ENCODE results near the gene USP26.
"Not testable (repeated sequence)": the region's sequence is repeated elsewhere in the genome, so short reads cannot be mapped to it uniquely, and the experiment has no call there.

USP26 gene

GRCh38 chrX:133097031-133097430 lies at the start of gene USP26:
TSS of gene USP26 (minus strand) at chrX:133097109. CDS start at chrX:133028220, 68,889 bp downstream.
- no peak for DNase-seq

GRCh38 chrX:133134282-133134681 lies 37.4 kb upstream of the USP26 start:
- DNase-seq, result no peak

- DNase-seq, result no peak
These were observed 23.5 kb upstream of the USP26 start for GRCh38 chrX:133120406-133120805.

- no peak for DNase-seq
These were observed 2.7 kb downstream of the USP26 start for GRCh38 chrX:133094098-133094731.

- no peak for DNase-seq
These were observed 6.6 kb downstream of the USP26 start for GRCh38 chrX:133090236-133090809.

- DNase-seq, result no peak
These were observed 7.5 kb downstream of the USP26 start for GRCh38 chrX:133089411-133089810.

- no peak for DNase-seq
These were observed 11.1 kb downstream of the USP26 start for GRCh38 chrX:133085785-133086184.

GRCh38 chrX:133085056-133085455 lies 11.9 kb downstream of the USP26 start:
- DNase-seq, result not testable (repeated sequence)

- DNase-seq, result no peak
These were observed 13.0 kb downstream of the USP26 start for GRCh38 chrX:133083899-133084298.

GRCh38 chrX:133081990-133082389 lies 14.9 kb downstream of the USP26 start:
- DNase-seq, result no peak

GRCh38 chrX:133077856-133078255 lies 19.1 kb downstream of the USP26 start:
- not testable (repeated sequence) for DNase-seq

- DNase-seq, result no peak
These were observed 24.3 kb downstream of the USP26 start for GRCh38 chrX:133072566-133072965.

- DNase-seq, result no peak
These were observed 28.4 kb downstream of the USP26 start for GRCh38 chrX:133068461-133068860.

- no peak for DNase-seq
These were observed 40.6 kb downstream of the USP26 start for GRCh38 chrX:133056341-133056740.

GRCh38 chrX:133054761-133055405 lies 42.0 kb downstream of the USP26 start:
- DNase-seq, result no peak

- no peak for DNase-seq
These were observed 42.9 kb downstream of the USP26 start for GRCh38 chrX:133053861-133054598.

- no peak for DNase-seq
These were observed 48.2 kb downstream of the USP26 start for GRCh38 chrX:133048751-133049150.

- DNase-seq, result no peak
These were observed 50.3 kb downstream of the USP26 start for GRCh38 chrX:133046601-133047000.

- no peak for DNase-seq
These were observed 50.9 kb downstream of the USP26 start for GRCh38 chrX:133045986-133046385.

GRCh38 chrX:133044145-133044786 lies 52.6 kb downstream of the USP26 start:
- not testable (repeated sequence) for DNase-seq

GRCh38 chrX:133042260-133042659 lies 54.6 kb downstream of the USP26 start:
- no peak for DNase-seq

GRCh38 chrX:133033010-133033409 lies 63.9 kb downstream of the USP26 start:
- DNase-seq, result no peak

GRCh38 chrX:133018229-133018628 lies 78.7 kb downstream of the USP26 start:
- no peak for DNase-seq
